Measurements from ENCODE around the gene SRSF8. TPM values are rescaled to one million over a fixed set of nuclear protein-coding genes. Genes with fewer than 3 reads are reported as not detected.

The SRSF8 gene
- polyA plus RNA-seq, 1 donor: 70.2 TPM

Other genes starting within 250 kb of the SRSF8 start
- 114 TPM for gene CWC15, start 93.4 kb upstream of the SRSF8 start, polyA plus RNA-seq (ENCODE audit: insufficient read length)
- gene KDM4D, start 93.2 kb upstream of the SRSF8 start, polyA plus RNA-seq (ENCODE audit: insufficient read length): 2.2 TPM
- gene KDM4E, start 41.7 kb upstream of the SRSF8 start, polyA plus RNA-seq (ENCODE audit: insufficient read length): 0.47 TPM
- gene KDM4F, start 17.5 kb upstream of the SRSF8 start, polyA plus RNA-seq (ENCODE audit: insufficient read length): not detected
- gene ENDOD1, start 22.9 kb downstream of the SRSF8 start, polyA plus RNA-seq (ENCODE audit: insufficient read length): 19.8 TPM
- gene SESN3, start 164.3 kb downstream of the SRSF8 start, polyA plus RNA-seq (ENCODE audit: insufficient read length): 78.5 TPM